Kidney (tissue), 14 donors: ENCODE data around the gene ITPRIPL2. TPM values are rescaled to one million over a fixed set of nuclear protein-coding genes. Genes with fewer than 3 reads are reported as not detected.

ENCODE experiments used
- DNase-seq, 5 donors: peaks; one replicate each; pipeline ENCODE4 v3.0.0-alpha.2; 2013 to 2020
- FAIRE-seq: peaks from 2 replicates; lab custom pipeline; 2012; peaks lifted over from hg19 to GRCh38; lab: Jason Lieb, UNC
- H3K27ac ChIP-seq, 2 donors: one replicate each; pipeline ENCODE4 v1.7.0; 2013; ENCODE audit warnings: low read depth in 2 of 2, low read length in 2 of 2, inconsistent platforms in 1 of 2
- H3K27me3 ChIP-seq: one replicate; pipeline ENCODE4 v1.7.1; 2013; ENCODE audit warnings: low read length, inconsistent platforms; ENCODE audit not compliant: control insufficient read depth, insufficient read depth
- H3K36me3 ChIP-seq, 3 donors: one replicate each; pipeline versions ENCODE4 v1.7.0 to v1.7.1; 2013; ENCODE audit warnings: low read length in 3 of 3, control low read depth in 1 of 3, inconsistent platforms in 1 of 3; ENCODE audit not compliant: insufficient read depth in 3 of 3, control insufficient read depth in 2 of 3
- H3K4me1 ChIP-seq, 3 donors: one replicate each; pipeline versions ENCODE4 v1.7.0 to v1.7.1; 2013; ENCODE audit warnings: low read length in 3 of 3, inconsistent platforms in 1 of 3, low read depth in 1 of 3; ENCODE audit not compliant: control insufficient read depth in 2 of 3, insufficient read depth in 2 of 3
- H3K4me3 ChIP-seq, 3 donors: one replicate each; pipeline versions ENCODE4 v1.7.0 to v1.8.1; 2013; ENCODE audit warnings: low read length in 3 of 3, control low read depth in 1 of 3, inconsistent platforms in 1 of 3
- H3K9ac ChIP-seq, 3 donors: one replicate each; pipeline versions ENCODE4 v1.7.0 to v1.7.1; 2013; ENCODE audit warnings: low read length in 3 of 3, control low read depth in 1 of 3, inconsistent platforms in 1 of 3
- H3K9me3 ChIP-seq, 3 donors: one replicate each; pipeline versions ENCODE4 v1.7.0 to v1.7.1; 2013; ENCODE audit warnings: low read length in 3 of 3, control low read depth in 1 of 3, inconsistent platforms in 1 of 3; ENCODE audit not compliant: control insufficient read depth in 2 of 3, insufficient read depth in 1 of 3
- intact Hi-C: fragments of 100-400 bp; cut with DNase I; formaldehyde crosslinking; loops from one replicate; pipeline ENCODE4 v1.11.1; 2022
- polyA plus RNA-seq: library from polyadenylated mRNA; stranded (reverse); fragments of 350-450 nt; fragmentation: Illumina TruSeq; extraction: RNeasy Lipid Tissue Mini Kit (QIAGEN cat#74804); gene quantifications from one replicate; pipeline ENCODE4 v1.2.3, GENCODE V29; 2014; ENCODE audit warnings: low read depth, low replicate concordance; ENCODE audit not compliant: insufficient read depth
- total RNA-seq: library from RNA; stranded (reverse); fragmentation: NEBNext Ultra II Directional; extraction: Animal tissue kit (Norgen Biotek cat#: 25700); gene quantifications from one replicate; pipeline ENCODE4 v1.2.1, GENCODE V29; 2021
- TF ChIP-seq, protein P1 (sequence below): IDR thresholded peaks from 3 replicates; pipeline ENCODE4 v1.5.1; 2012; ENCODE audit warnings: mild to moderate bottlenecking, moderate library complexity, borderline replicate concordance; ENCODE audit not compliant: insufficient read depth; ENCODE audit errors: extremely low read depth
- donor health status: control.
- donor health status: control.
- donor health status: control.
- donor health status: control.
- donor health status: control.
- donor health status: DM: yes; HTN: yes; CAD: no.
- donor health status: Normal renal cell carcinoma (clear cell type).

Gene ITPRIPL2
- total and polyA plus RNA-seq, 2 donors from 2014 or later = 6.7 to 48.1 TPM

DNA sequence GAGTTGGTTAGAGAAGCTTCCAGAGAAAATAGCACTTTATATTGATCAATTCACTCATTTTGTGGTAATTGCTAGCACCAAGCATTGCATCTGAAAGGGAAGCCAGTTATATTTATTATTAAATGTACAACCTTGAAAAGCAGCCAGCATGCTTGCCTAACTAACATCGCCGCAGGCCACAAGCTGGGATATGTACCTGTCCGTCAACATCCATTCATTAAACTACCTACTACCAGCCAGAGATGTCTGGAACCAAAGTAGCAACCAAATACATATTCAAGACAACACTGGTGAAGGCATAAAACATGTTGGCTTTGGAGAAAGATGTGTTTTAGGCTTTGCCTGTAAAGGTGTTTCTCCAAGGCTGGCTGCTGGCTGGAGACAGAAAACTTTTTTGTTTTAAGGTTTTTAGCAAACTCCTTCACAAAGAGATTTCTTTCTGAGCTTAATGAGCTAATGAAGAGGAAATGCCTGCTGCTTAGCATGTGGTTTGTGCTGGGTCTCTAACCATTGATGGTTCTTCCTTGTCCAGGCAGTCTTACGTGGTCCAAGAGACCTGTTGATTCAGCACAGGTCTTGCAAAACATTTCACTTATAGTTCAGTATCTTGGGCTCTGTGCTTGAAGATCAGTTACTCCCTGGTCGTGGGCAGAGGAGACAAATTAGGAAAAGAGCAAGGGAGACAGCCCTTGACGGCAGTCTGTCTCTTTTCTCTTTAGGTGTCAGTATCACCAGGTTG, 3.1 kb downstream of the ITPRIPL2 start:
- no peak overlapping the region for H3K27ac ChIP-seq

DNA sequence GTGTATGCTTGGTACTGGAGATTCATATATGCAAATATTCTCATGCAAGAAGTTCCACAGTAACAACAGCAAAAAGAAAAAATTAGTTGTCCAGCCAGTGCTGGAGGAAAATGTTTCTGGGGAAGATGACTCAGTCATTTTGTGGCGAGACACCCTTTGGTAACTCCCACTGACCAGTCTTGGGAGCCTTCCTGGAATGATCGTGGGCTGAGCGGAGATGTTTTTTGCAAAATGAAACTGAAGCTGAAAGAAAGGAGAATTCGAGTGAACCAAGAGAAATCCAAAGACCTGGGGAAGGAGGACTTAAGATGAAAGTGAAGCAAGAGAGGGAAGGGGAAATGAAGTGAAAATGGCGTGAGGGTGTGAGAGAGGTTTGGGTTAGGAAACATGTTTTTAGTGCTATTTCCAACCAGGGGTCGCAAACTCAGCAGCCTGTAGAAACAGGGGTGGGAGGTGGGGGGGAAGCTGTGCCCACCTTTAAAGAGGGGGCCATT, 5.2 kb downstream of the ITPRIPL2 start:
- Histone ChIP-seq H3K9ac (no peak overlapping the region), H3K4me3 (peak overlapping the region in 2 of 3 donors; percentile 14 to 48), H3K9me3 (no peaks in the 10 kb centered on the region), H3K36me3 (peaks cover 0 to 14% (median 0%) of the 10 kb centered on the region in 3 donors), H3K27me3 (no peaks in the 10 kb centered on the region), H3K4me1 (peaks cover 0 to 27% (median 0%) of the 10 kb centered on the region in 3 donors), H3K27ac (peak overlapping the region; percentile 43 to 84)
- intact Hi-C loops = no loop called here
- TF ChIP-seq, protein P1, sequence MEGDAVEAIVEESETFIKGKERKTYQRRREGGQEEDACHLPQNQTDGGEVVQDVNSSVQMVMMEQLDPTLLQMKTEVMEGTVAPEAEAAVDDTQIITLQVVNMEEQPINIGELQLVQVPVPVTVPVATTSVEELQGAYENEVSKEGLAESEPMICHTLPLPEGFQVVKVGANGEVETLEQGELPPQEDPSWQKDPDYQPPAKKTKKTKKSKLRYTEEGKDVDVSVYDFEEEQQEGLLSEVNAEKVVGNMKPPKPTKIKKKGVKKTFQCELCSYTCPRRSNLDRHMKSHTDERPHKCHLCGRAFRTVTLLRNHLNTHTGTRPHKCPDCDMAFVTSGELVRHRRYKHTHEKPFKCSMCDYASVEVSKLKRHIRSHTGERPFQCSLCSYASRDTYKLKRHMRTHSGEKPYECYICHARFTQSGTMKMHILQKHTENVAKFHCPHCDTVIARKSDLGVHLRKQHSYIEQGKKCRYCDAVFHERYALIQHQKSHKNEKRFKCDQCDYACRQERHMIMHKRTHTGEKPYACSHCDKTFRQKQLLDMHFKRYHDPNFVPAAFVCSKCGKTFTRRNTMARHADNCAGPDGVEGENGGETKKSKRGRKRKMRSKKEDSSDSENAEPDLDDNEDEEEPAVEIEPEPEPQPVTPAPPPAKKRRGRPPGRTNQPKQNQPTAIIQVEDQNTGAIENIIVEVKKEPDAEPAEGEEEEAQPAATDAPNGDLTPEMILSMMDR = no peak
- no peak for DNase-seq
- no peak for FAIRE-seq

More for the DNA sequence above, 3.1 kb downstream of the ITPRIPL2 start:
- Histone ChIP-seq H3K9ac (no peak overlapping the region), H3K4me3 (no peak overlapping the region), H3K9me3 (no peaks in the 10 kb centered on the region), H3K36me3 (peaks cover 0 to 12% (median 0%) of the 10 kb centered on the region in 3 donors), H3K27me3 (no peaks in the 10 kb centered on the region), H3K4me1 (peaks cover 0 to 27% (median 0%) of the 10 kb centered on the region in 3 donors)
- FAIRE-seq (no peak), DNase-seq (no peak)
- TF ChIP-seq, protein P1 = no peak
- intact Hi-C loops = no loop called here

DNA sequence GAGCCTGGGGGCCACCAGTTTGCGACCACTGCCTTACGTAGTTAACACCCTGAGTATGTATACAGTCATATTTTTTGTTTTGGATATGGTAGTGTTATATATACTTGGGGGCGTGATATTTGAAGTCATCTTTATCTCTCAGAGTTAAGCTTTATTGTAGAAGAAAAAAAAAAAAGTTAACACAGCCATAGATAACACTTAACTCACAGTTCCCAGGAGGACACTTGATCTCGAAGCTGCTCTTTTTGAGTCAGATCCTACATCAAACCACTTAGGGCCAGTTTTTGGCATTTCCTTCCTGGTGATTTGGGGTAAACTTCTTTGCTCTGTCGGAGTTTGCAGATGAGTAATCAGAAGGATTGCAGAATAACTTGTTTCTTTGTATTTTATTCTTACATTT, 5.8 kb downstream of the ITPRIPL2 start:
- Histone ChIP-seq H3K4me1 (peaks cover 0 to 27% (median 0%) of the 10 kb centered on the region in 3 donors), H3K4me3 (no peak overlapping the region), H3K9ac (no peak overlapping the region), H3K27ac (peak overlapping the region in 1 of 2 donors; percentile 84), H3K9me3 (no peaks in the 10 kb centered on the region), H3K36me3 (peaks cover 0 to 14% (median 0%) of the 10 kb centered on the region in 3 donors), H3K27me3 (no peaks in the 10 kb centered on the region)
- DNase-seq (no peak), FAIRE-seq (no peak)
- intact Hi-C loops = no loop called here
- TF ChIP-seq, protein P1 = no peak
